ENCODE data around the gene LDLRAD4.

The LDLRAD4 gene

DNA sequence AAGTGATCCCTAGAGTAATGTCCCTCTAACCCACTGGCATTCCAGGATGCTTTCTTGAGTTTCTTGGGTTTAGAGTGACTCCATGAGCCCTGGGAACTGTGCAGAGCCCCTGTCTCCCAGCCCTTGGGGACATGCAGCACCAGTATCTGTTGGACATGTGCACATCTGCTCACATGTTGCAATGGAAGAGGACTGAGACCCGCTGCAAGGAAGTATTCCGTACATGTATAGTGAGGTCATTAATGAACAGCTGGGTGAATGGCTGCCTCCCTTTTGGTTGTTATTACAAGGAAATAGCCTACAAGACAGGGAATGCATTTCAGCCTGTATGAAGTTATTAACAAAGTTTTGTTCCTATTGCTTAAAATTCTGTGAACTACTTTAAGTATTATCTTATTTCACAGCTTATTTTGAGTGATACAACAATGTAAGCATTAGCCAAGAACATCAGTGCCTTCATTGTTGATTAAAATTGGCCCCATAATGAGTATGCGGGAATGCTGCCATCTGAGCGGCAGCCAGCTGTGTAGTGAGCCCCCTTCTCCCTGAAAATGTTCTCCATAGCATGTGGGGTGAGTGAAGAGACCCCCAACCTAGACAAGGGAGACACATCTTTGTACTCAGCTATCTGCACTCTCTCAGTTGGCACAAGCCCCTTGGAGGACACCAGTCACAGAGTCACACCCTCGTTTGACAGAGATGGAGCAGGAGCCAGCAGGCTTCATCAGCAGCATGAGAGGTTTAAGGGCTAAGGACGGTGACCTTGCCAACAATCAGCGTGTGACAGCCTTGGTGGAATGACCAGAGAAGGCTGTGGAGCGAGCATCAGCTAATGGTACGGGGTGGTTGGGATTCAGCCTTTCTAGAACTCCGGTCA lies 420.4 kb downstream of the LDLRAD4 start:
- Histone ChIP-seq H2AFZ (ENCODE audit: low read depth, low read length, severe bottlenecking) (no peak overlapping the region), H3K4me3 (ENCODE audit: insufficient read depth, low read length, poor library complexity, severe bottlenecking) (no peak overlapping the region), H3K79me2 (ENCODE audit: insufficient read depth, low read length) (no peaks in the 10 kb centered on the region), H3F3A (ENCODE audit: insufficient read depth) (no peaks in the 10 kb centered on the region), H3K27ac (ENCODE audit: low read depth, low read length) (no peak overlapping the region), H4K20me1 (ENCODE audit: low read depth, low read length) (no peaks in the 10 kb centered on the region), H3K9me3 (ENCODE audit: insufficient read depth, low read length) (no peaks in the 10 kb centered on the region), H3K9me2 (replicated peaks; ENCODE audit: insufficient read depth, low read length) (no peaks in the 10 kb centered on the region), H3K27me3 (ENCODE audit: low read length) (no peaks in the 10 kb centered on the region), H3K9ac (ENCODE audit: low read length) (no peak overlapping the region), H3K4me2 (ENCODE audit: low read depth, low read length, poor library complexity, severe bottlenecking) (no peak overlapping the region), H3K36me3 (ENCODE audit: low read length) (no peaks in the 10 kb centered on the region)
- TF ChIP-seq, protein P1, sequence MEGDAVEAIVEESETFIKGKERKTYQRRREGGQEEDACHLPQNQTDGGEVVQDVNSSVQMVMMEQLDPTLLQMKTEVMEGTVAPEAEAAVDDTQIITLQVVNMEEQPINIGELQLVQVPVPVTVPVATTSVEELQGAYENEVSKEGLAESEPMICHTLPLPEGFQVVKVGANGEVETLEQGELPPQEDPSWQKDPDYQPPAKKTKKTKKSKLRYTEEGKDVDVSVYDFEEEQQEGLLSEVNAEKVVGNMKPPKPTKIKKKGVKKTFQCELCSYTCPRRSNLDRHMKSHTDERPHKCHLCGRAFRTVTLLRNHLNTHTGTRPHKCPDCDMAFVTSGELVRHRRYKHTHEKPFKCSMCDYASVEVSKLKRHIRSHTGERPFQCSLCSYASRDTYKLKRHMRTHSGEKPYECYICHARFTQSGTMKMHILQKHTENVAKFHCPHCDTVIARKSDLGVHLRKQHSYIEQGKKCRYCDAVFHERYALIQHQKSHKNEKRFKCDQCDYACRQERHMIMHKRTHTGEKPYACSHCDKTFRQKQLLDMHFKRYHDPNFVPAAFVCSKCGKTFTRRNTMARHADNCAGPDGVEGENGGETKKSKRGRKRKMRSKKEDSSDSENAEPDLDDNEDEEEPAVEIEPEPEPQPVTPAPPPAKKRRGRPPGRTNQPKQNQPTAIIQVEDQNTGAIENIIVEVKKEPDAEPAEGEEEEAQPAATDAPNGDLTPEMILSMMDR (IDR thresholded peaks at IDR 0.05; ENCODE audit: insufficient read depth, low read length, poor library complexity, severe bottlenecking): no peak
- TF ChIP-seq EZH2phosphoT487 (conservative IDR thresholded peaks at IDR 0.05; ENCODE audit: low read length): no peak

DNA sequence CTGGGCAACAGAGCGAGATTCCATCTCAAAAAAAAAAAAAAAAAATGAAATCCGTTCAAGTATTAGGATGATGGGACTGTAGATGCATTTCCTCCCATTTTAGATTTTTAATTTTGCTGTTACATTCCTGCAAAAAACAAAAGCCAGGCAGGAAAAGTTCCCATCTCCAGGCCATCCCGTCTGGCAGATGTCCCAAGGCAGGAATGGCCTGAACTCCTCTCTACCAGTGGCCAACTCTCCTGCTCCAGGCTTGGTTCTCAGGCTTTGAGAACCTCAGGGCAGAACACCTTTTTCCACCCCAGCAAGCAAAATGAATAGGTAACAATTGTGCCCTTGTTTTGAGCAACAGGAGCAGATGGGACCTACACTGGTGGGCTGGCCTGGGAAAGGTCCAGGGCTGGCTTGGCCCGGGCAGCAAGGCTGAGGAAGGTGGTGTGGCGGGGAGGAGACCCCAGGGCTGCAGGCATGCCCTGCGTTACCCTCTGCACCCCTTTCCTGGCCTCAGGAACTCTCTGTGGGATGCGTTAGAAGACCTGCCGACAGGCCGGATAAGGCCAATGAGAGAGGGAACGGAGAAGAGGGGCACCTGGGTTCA lies 421.8 kb downstream of the LDLRAD4 start:
- no peak overlapping the region for H3K4me2 ChIP-seq (ENCODE audit: low read depth, low read length, poor library complexity, severe bottlenecking)
- no peaks in the 10 kb centered on the region for H3K79me2 ChIP-seq (ENCODE audit: insufficient read depth, low read length)
- no peaks in the 10 kb centered on the region for H3F3A ChIP-seq (ENCODE audit: insufficient read depth)
- H3K9ac ChIP-seq (ENCODE audit: low read length): no peak overlapping the region
- no peak overlapping the region for H3K27ac ChIP-seq (ENCODE audit: low read depth, low read length)
- no peak overlapping the region for H3K4me3 ChIP-seq (ENCODE audit: insufficient read depth, low read length, poor library complexity, severe bottlenecking)
- H3K9me3 ChIP-seq (ENCODE audit: insufficient read depth, low read length): no peaks in the 10 kb centered on the region
- H3K36me3 ChIP-seq (ENCODE audit: low read length): no peaks in the 10 kb centered on the region
- H3K9me2 ChIP-seq (replicated peaks; ENCODE audit: insufficient read depth, low read length): no peaks in the 10 kb centered on the region
- no peaks in the 10 kb centered on the region for H3K27me3 ChIP-seq (ENCODE audit: low read length)
- H2AFZ ChIP-seq (ENCODE audit: low read depth, low read length, severe bottlenecking): no peak overlapping the region
- TF ChIP-seq, protein P1 (IDR thresholded peaks at IDR 0.05; ENCODE audit: insufficient read depth, low read length, poor library complexity, severe bottlenecking): no peak
- TF ChIP-seq EZH2phosphoT487 (conservative IDR thresholded peaks at IDR 0.05; ENCODE audit: low read length): no peak
- no peaks in the 10 kb centered on the region for H4K20me1 ChIP-seq (ENCODE audit: low read depth, low read length)

DNA sequence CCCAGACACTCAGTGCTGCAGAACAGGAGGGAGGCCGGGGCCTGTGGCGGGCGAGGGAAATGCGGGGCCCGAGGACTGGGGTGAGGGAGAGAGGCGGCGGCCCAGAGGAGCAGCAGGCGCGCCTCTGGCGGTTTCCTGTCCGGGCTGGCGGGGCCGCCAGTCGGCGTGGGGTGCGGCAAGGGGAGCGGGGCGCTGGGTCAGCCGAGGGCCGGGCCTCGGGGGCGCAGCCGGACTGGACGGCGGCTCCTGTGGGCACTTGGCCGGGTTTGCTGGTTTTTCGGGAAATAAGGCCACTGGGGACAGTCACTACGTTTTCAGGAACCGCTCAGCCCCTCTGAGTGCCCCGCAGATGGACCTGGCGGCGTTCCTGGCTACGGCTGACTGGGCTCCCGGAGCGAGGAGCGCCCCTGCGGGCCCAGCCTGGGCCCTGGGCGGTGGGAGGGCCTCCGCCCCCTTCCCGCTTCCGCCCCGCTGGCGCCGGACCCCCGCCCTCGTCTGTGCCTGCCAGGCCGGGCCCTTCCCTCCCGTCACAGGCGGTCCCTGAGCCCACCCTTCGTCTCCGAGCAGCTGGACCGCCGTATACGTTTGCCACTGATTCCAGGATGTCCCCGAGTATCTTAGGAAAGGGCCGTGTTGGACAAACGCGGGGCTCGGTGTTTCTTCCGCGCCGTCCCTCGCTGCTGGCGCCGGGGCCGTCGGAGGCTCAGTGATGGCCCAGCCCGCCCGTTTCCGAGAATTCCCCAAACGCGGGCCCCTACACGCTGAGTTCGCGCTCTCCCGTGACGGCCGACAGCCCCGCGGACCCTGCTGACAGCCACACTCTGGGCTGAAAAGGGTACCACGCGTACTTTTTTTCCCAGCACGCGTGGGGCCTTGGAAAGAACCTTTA lies 423.2 kb downstream of the LDLRAD4 start:
- H3K27me3 ChIP-seq (ENCODE audit: low read length): no peaks in the 10 kb centered on the region
- H4K20me1 ChIP-seq (ENCODE audit: low read depth, low read length): no peaks in the 10 kb centered on the region
- H3K36me3 ChIP-seq (ENCODE audit: low read length): no peaks in the 10 kb centered on the region
- no peak overlapping the region for H3K9ac ChIP-seq (ENCODE audit: low read length)
- no peaks in the 10 kb centered on the region for H3K9me3 ChIP-seq (ENCODE audit: insufficient read depth, low read length)
- H3K9me2 ChIP-seq (replicated peaks; ENCODE audit: insufficient read depth, low read length): no peaks in the 10 kb centered on the region
- no peaks in the 10 kb centered on the region for H3K79me2 ChIP-seq (ENCODE audit: insufficient read depth, low read length)
- H2AFZ ChIP-seq (ENCODE audit: low read depth, low read length, severe bottlenecking): no peak overlapping the region
- no peak overlapping the region for H3K4me2 ChIP-seq (ENCODE audit: low read depth, low read length, poor library complexity, severe bottlenecking)
- H3K4me3 ChIP-seq (ENCODE audit: insufficient read depth, low read length, poor library complexity, severe bottlenecking): no peak overlapping the region
- TF ChIP-seq, protein P1 (IDR thresholded peaks at IDR 0.05; ENCODE audit: insufficient read depth, low read length, poor library complexity, severe bottlenecking): no peak
- no peak for TF ChIP-seq EZH2phosphoT487 (conservative IDR thresholded peaks at IDR 0.05; ENCODE audit: low read length)
- no peaks in the 10 kb centered on the region for H3F3A ChIP-seq (ENCODE audit: insufficient read depth)
- H3K27ac ChIP-seq (ENCODE audit: low read depth, low read length): no peak overlapping the region

Data from SU-DHL-6 (cell line).